IMR-90 (cell line): ENCODE results near the gene APIP. TPM values are rescaled to one million over a fixed set of nuclear protein-coding genes. Genes with fewer than 3 reads are reported as not detected.

Source experiments
- ATAC-seq: fragments of 200-7000 bp; cut with Tn5 transposase; 2 replicates; pipeline ENCODE4 v1.9.1; 2020; ENCODE audit warnings: low read depth, mild to moderate bottlenecking, moderate library complexity
- BruUV-seq: library from RNA; stranded (reverse); fragments of 400-500 nt; replicated peaks from 2 replicates; lab custom pipeline; 2021; lab: Mats Ljungman, UMichigan
- CTCF ChIA-PET: fragments of 300-600 bp; formaldehyde crosslinking; extraction: SDS; loops from one replicate; lab custom pipeline; 2021; ENCODE audit warnings: antibody characterized with exemption; lab: Yijun Ruan, JAX
- POLR2A ChIA-PET: fragments of 300-600 bp; sonication (Branson Sonifier 250); formaldehyde crosslinking; loops from one replicate; lab custom pipeline; 2022; ENCODE audit warnings: antibody characterized with exemption; ENCODE audit not compliant: unreplicated experiment; lab: Charles Lee
- DNase-seq: peaks from one replicate; pipeline ENCODE4 v3.0.0; 2013
- H2AFZ ChIP-seq: replicated peaks from 2 replicates; pipeline ENCODE3; 2013; ENCODE audit warnings: low read length, mild to moderate bottlenecking; ENCODE audit not compliant: poor library complexity
- H2AK5ac ChIP-seq: 2 replicates; pipeline ENCODE4 v1.6.1; 2013; ENCODE audit warnings: low read depth, low read length, inconsistent platforms
- H2AK9ac ChIP-seq: replicated peaks from 2 replicates; pipeline ENCODE3; 2013; ENCODE audit warnings: mild to moderate bottlenecking, low read depth, low read length, moderate library complexity; ENCODE audit not compliant: poor library complexity
- H2BK120ac ChIP-seq: 2 replicates; pipeline ENCODE4 v1.6.1; 2013; ENCODE audit warnings: low read depth, low read length, inconsistent platforms
- H2BK15ac ChIP-seq: 3 replicates; pipeline ENCODE4 v1.6.1; 2013; ENCODE audit warnings: low read depth, low read length, inconsistent platforms
- H2BK20ac ChIP-seq: 2 replicates; pipeline ENCODE4 v1.6.1; 2013; ENCODE audit warnings: low read depth, mild to moderate bottlenecking, inconsistent platforms, low read length, moderate library complexity
- H2BK5ac ChIP-seq: 2 replicates; pipeline ENCODE4 v1.6.1; 2013; ENCODE audit warnings: mild to moderate bottlenecking, low read depth, low read length, inconsistent platforms; ENCODE audit not compliant: poor library complexity, severe bottlenecking
- H3K14ac ChIP-seq: replicated peaks from 2 replicates; pipeline ENCODE4 v1.6.1; 2013; ENCODE audit warnings: low read depth, low read length, inconsistent platforms
- H3K18ac ChIP-seq: 2 replicates; pipeline ENCODE4 v1.6.1; 2013; ENCODE audit warnings: low read depth, low read length, control low read depth
- H3K23ac ChIP-seq: 2 replicates; pipeline ENCODE4 v1.6.1; 2013; ENCODE audit warnings: low read depth, low read length, inconsistent platforms
- H3K27ac ChIP-seq: 2 replicates; pipeline ENCODE4 v1.5.1; 2013; ENCODE audit warnings: mild to moderate bottlenecking, control low read depth, low read length; ENCODE audit not compliant: insufficient read depth
- H3K27me3 ChIP-seq: 2 replicates; pipeline ENCODE4 v1.6.1; 2013; ENCODE audit warnings: low read length; ENCODE audit not compliant: control insufficient read depth, insufficient read depth
- H3K36me3 ChIP-seq: 2 replicates; pipeline ENCODE4 v1.6.1; 2013; ENCODE audit warnings: low read length, mixed read lengths; ENCODE audit not compliant: control insufficient read depth, insufficient read depth
- H3K4ac ChIP-seq: 2 replicates; pipeline ENCODE4 v1.6.1; 2013; ENCODE audit warnings: low read depth, low read length, inconsistent platforms
- H3K4me1 ChIP-seq: 2 replicates; pipeline ENCODE4 v1.6.1; 2013; ENCODE audit warnings: low read length, mixed read lengths; ENCODE audit not compliant: control insufficient read depth, insufficient read depth
- H3K4me2 ChIP-seq: 2 replicates; pipeline ENCODE4 v1.6.1; 2013; ENCODE audit warnings: low read depth, mild to moderate bottlenecking, control low read depth, low read length, moderate library complexity
- H3K4me3 ChIP-seq: 2 replicates; pipeline ENCODE4 v1.5.1; 2013; ENCODE audit warnings: low read depth, mild to moderate bottlenecking, control low read depth, low read length, moderate library complexity; ENCODE audit not compliant: insufficient read depth
- H3K56ac ChIP-seq: 2 replicates; pipeline ENCODE4 v1.6.1; 2013; ENCODE audit warnings: low read length, inconsistent platforms; ENCODE audit not compliant: insufficient read depth; ENCODE audit errors: extremely low read depth
- H3K79me1 ChIP-seq, 2 experiments: 2 replicates each; pipeline ENCODE4 v1.6.1; 2013; ENCODE audit warnings: low read length in 2 of 2, inconsistent platforms in 1 of 2, low read depth in 1 of 2
- H3K9ac ChIP-seq: 2 replicates; pipeline ENCODE4 v1.6.1; 2013; ENCODE audit warnings: low read depth, low read length, control low read depth
- H3K9me1 ChIP-seq: 2 replicates; pipeline ENCODE4 v1.6.1; 2013; ENCODE audit warnings: low read length, inconsistent platforms; ENCODE audit not compliant: insufficient read depth
- H3K9me3 ChIP-seq: 2 replicates; pipeline ENCODE4 v1.6.1; 2013; ENCODE audit warnings: low read length; ENCODE audit not compliant: control insufficient read depth, insufficient read depth
- H4K20me1 ChIP-seq: 2 replicates; pipeline ENCODE4 v1.6.1; 2013; ENCODE audit warnings: low read length, inconsistent platforms; ENCODE audit not compliant: insufficient read depth
- H4K5ac ChIP-seq: 2 replicates; pipeline ENCODE4 v1.6.1; 2013; ENCODE audit warnings: mild to moderate bottlenecking, low read depth, low read length, control low read depth
- H4K8ac ChIP-seq, 2 experiments: 2 replicates each; pipeline ENCODE4 v1.6.1; 2013; ENCODE audit warnings: low read depth in 2 of 2, low read length in 2 of 2, control low read depth in 1 of 2, inconsistent platforms in 1 of 2
- H4K91ac ChIP-seq: 2 replicates; pipeline ENCODE4 v1.6.1; 2013; ENCODE audit warnings: low read depth, low read length, inconsistent platforms; ENCODE audit not compliant: insufficient read depth
- MAFK ChIP-seq: IDR thresholded peaks from 2 replicates; pipeline ENCODE4 v1.6.1; 2012; ENCODE audit warnings: low read depth, low read length, improper control_type of control experiment
- MXI1 ChIP-seq: IDR thresholded peaks from 2 replicates; pipeline ENCODE4 v1.6.1; 2012; ENCODE audit warnings: low read depth, mild to moderate bottlenecking, low read length, moderate library complexity, borderline replicate concordance
- POLR2A ChIP-seq: IDR thresholded peaks from 2 replicates; pipeline ENCODE4 v1.6.1; 2012; ENCODE audit warnings: mild to moderate bottlenecking, low read depth, low read length
- RCOR1 ChIP-seq: IDR thresholded peaks from 2 replicates; pipeline ENCODE4 v1.6.1; 2012; ENCODE audit warnings: mild to moderate bottlenecking, low read length, improper control_type of control experiment; ENCODE audit not compliant: insufficient replicate concordance
- WGBS, 2 experiments: methylation state at CpG; one replicate each; pipeline versions ENCODE4 v1.1.5 to v1.1.7; 2013; ENCODE audit warnings: missing lambda C conversion rate in 2 of 2; ENCODE audit not compliant: insufficient read length in 1 of 2; ENCODE audit errors: extremely low coverage in 2 of 2; 5-methylcytosine and 5-hydroxymethylcytosine counted together
- dilution Hi-C: fragments of 300-500 bp; cut with HindIII; formaldehyde crosslinking; loops from one replicate; pipeline ENCODE4 v1.14.3; 2018; ENCODE audit warnings: low sequenced_read_pairs; ENCODE audit not compliant: unreplicated experiment
- in situ Hi-C: fragments of 300-500 bp; cut with MboI; formaldehyde crosslinking; loops from 3 replicates; pipeline ENCODE4 v1.14.3; 2019; ENCODE audit warnings: low sequenced_read_pairs, inconsistent platforms, mixed read lengths
- intact Hi-C: fragments of 100-400 bp; cut with micrococcal nuclease; formaldehyde crosslinking; loops from 2 replicates; pipeline ENCODE4 v1.10.0; 2022
- polyA plus RNA-seq, 3 experiments: library from polyadenylated mRNA; depleted of rRNA; stranded (reverse); fragments of >200 nt; gene quantifications; 2 replicates each; pipeline ENCODE4 v1.2.3, GENCODE V29; 2012; ENCODE audit warnings: low replicate concordance in 1 of 3
- total RNA-seq: library from RNA; depleted of rRNA; stranded (reverse); fragments of >200 nt; gene quantifications from 2 replicates; pipeline ENCODE4 v1.2.3, GENCODE V29; 2012

Gene APIP
- total and polyA plus RNA-seq, 2 of the 4 experiments (the other 2 are of a cell fraction), result 9.9 to 16.6 TPM

- H2BK5ac ChIP-seq, result no peak overlapping the region
- no peak overlapping the region for H2AK9ac ChIP-seq
- H3K27ac ChIP-seq, result no peak overlapping the region
- H2AK5ac ChIP-seq, result no peak overlapping the region
- H4K5ac ChIP-seq, result no peak overlapping the region
- BruUV-seq, result no TSS peak
- no peaks in the 10 kb centered on the region for H3K36me3 ChIP-seq
- no peak overlapping the region for H2BK120ac ChIP-seq
- H3K4me3 ChIP-seq, result no peak overlapping the region
- H2BK15ac ChIP-seq, result no peak overlapping the region
- H3K18ac ChIP-seq, result no peak overlapping the region
- no peak overlapping the region for H2BK20ac ChIP-seq
- H3K27me3 ChIP-seq, result peaks cover 10% of the 10 kb centered on the region
- H3K14ac ChIP-seq, result no peak overlapping the region
- no peak overlapping the region for H3K4me2 ChIP-seq
- TF ChIP-seq MXI1 (no peak), RCOR1 (no peak), POLR2A (no peak), MAFK (no peak)
- CTCF ChIA-PET, result no interaction called here
- H3K9me1 ChIP-seq, result no peaks in the 10 kb centered on the region
- no peaks in the 10 kb centered on the region for H4K20me1 ChIP-seq
- POLR2A ChIA-PET, result no interaction called here
- no peaks in the 10 kb centered on the region for H3K9me3 ChIP-seq
- 78% methylated on average over 1 of the region's 2 CpGs; no CpG with 5 or more reads in 1 of the 2 experiments for WGBS, 2 experiments
- no peak overlapping the region for H2AFZ ChIP-seq
- dilution Hi-C loops (no loop called here), intact Hi-C loops (no loop called here), in situ Hi-C loops (no loop called here)
- no peaks in the 10 kb centered on the region for H3K79me1 ChIP-seq
- no peak overlapping the region for H4K8ac ChIP-seq
- H3K56ac ChIP-seq, result no peak overlapping the region
- H3K4me1 ChIP-seq, result no peaks in the 10 kb centered on the region
- H4K91ac ChIP-seq, result no peak overlapping the region
- no peak overlapping the region for H3K9ac ChIP-seq
- H3K4ac ChIP-seq, result no peak overlapping the region
- no peak overlapping the region for H3K23ac ChIP-seq
- DNase-seq (no peak), ATAC-seq (no peak)
Measured at GRCh38 chr11:34864424-34864823, 51.8 kb downstream of the APIP start.
